Stimulated activated CD4-positive, alpha-beta T cell treated with anti-CD3 and anti-CD28 coated beads, Interleukin-1b, Interleukin-23, amount 100 ng/mL, for 1 hour (primary cell): ENCODE results near the gene RELL2.
A peak's percentile ranks its signal among the peaks of the same experiment; 100 is the strongest.
"Not testable (repeated sequence)": the region's sequence is repeated elsewhere in the genome, so short reads cannot be mapped to it uniquely, and the experiment has no call there.

Source experiments
- DNase-seq, 2 donors: peaks; one replicate each; pipeline ENCODE4 v3.0.0-alpha.2; 2020; ENCODE audit warnings: low read depth in 2 of 2

RELL2 gene

DNA sequence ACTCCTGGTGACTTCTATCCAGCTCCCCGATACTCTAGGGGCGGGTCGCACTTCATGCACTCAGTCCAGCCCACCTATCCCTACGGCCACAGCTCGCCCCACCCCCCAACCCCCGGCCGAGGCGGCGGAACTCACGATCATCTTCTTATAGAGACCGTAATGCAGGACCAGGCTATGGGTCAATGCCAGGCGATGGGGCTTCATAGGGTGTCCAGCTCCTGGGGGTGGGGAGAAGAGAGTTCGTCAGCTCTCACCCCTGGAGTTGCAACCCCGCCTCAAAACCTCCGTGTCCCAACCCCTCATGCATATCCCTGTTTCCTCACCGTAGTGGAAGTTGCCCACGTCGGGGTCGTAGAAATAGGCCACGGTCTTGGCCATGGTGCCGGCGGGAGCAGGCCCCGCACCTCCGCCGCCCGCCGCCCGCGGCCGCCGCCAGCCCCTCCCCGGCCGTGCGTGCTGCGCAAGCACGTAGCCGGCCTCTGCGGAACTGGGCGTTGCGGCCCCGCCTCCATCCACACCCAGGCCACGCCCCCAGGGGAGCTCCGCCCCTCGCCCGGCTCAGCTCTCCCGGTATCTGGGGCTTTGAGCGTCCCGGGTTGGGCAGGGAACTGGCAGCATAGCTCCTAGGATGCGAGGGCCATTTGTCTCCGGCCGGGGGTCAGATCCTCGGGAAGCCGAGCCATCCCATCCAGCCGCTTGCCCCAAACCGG, at the start of gene RELL2, which contains the start of gene HDAC3:
TSS of gene RELL2 (plus strand) at position 585 of the 710 bp plus-strand sequence. CDS start 1,229 bp downstream, outside the sequence.
TSS of gene HDAC3 (minus strand) at position 437 of the 710 bp plus-strand sequence. CDS start at position 378, 59 bp downstream.
- DNase-seq, result peak; percentile 87 to 97

DNA sequence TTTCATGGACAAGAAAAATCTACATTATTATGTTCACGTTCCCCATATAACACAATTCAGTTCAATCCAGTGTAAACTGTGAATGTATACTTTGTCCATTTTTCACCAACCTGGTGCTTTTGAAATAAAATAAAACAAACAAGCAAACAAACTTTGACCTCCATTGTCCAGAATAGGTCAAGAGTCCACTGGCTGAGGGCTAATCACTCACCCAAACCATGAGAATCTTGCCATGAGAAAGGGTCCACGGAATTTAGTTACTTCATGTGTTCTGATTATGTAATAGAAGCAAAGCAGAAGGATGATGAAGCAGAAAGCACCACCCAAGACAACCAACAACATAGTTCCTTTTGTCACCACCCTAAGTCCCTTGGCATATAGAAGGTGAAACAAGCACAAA, 46.7 kb upstream of the RELL2 start:
- no peak for DNase-seq

DNA sequence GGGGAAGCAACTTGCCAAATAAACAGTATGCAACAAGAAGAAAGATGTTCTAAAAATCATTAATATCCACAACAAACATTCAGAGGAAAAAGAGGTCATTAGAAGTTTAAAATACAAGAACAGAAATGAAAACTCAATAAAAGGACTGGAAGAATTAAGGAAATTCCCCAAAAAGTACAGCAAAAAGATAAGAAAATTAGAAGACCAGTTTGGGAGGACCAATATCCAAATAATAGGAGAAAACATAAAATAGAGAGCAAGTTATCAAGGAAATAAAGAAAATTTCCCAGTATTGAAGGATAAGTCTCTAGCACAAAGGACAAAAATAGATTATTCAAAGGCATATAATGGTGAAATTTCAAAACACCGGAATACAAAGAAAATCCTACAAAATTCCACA, 39.9 kb upstream of the RELL2 start:
- DNase-seq, result no peak

- DNase-seq, result no peak
These were observed 39.4 kb upstream of the RELL2 start for GRCh38 chr5:141597394-141597793.

DNA sequence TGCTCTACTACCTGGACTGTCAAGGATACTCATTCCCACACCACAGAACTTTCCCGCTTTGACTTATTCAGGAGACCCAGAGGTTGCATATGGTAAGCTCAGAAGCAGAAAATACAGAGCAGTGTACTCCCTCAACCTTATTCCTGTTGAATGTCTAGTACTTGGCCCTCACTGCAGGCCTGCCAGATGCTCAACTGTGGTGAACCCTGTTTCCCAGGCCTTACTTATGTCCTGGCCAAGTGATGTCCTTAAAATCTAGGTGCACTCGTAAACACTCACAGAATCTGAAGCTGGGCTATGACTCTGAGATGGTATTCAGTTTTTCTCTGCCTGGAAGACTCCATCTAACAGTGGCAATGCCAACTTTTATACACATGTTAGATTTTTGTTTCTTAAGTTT, 39.0 kb upstream of the RELL2 start:
- DNase-seq, result no peak

DNA sequence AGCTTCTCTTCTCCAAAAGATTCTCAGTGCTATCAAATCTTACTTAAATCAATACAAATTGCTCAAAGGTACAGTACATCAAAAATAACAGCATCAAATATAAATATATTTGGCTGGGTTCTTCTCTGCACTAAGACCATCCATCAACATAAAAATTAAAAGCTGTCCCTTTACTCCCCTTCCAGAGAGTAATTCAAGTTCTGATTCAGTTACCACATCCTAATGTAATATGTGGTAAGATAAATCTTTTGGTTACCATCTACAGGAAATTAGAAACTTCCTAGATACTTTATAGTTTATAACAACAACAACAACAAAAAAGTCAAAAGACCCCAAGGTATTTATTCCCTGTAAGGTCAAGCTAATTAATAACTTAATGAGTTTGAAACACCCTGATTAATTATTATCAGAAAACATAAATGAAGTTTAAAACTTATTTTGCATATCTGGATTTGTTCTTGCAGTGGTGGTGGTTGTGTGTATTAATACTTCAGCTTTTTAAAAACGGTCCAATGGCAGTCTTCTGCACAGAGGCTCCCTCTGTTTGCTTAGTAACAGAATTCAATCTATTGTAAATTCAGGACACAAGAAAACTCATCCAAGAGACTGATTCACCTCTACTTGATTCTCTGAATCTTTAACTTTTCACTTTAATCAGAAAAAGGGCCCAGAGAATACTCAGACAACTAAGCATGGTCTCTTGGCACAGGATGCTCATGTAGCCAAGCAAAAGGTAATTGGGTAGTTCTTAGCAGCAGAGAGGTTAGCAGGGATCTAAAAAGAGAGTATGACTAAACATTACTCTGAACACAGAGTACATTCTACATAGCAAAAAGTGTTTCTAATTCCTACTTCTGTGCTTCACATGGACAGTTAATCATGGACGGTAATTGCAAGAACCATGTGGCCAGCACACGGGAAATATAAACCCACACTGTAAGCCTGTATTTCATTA, 38.1 kb upstream of the RELL2 start:
- DNase-seq, result no peak

DNA sequence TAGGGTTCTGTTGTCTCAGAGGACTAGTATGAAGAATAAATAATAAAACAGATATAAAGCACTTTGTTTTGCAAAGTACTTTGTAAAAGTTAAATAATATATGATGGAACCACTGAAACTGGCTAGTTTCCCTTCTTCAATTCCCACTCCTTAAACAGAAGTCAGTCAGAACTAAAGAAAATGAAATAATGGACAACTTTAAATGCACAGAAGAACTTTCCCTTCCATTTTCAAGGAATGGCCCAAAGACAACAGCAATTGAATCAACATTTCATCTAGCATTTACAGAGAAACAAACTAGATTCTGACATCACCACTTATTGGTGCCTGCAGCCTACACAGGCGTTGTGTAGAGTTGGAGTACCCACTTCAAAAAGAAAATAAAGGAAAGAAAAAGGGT, 34.2 kb upstream of the RELL2 start:
- DNase-seq, result no peak

DNA sequence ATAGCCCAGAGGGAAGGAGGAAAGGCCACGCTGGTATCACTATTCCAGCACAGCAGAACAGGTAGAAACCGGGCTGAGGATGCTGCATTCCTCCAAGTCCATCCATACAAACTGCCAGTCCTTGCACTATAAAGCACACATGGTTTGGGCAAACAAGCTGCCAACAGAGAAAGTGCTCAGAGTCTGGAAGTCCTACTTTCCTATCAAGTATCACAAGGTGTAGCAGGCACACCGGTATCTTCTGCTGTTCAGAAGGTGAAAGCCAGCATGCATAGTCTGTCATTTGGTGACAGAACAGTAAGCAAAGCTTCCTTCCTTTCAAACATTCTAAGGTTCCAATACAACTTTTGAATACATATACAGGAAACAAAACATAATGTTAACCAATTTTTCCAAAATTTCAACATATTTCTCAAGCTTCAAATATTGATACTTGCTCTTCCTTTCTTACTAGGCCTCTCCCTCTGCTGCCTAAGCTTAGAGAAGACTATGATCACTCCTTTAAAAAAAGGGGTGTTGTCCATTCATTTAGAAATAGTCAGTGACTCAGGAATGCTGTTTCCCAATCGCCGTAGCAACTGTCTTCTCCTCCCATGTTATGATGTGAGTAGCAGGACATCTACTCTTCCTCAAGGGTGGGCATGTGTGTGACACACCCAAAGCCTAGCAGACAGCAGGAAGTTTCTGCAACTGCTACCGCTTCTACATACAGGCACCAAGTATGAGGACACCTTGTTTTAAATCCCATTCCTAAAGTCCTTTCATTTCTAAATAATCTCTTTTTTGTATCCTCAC, 32.7 kb upstream of the RELL2 start:
- DNase-seq, result no peak

DNA sequence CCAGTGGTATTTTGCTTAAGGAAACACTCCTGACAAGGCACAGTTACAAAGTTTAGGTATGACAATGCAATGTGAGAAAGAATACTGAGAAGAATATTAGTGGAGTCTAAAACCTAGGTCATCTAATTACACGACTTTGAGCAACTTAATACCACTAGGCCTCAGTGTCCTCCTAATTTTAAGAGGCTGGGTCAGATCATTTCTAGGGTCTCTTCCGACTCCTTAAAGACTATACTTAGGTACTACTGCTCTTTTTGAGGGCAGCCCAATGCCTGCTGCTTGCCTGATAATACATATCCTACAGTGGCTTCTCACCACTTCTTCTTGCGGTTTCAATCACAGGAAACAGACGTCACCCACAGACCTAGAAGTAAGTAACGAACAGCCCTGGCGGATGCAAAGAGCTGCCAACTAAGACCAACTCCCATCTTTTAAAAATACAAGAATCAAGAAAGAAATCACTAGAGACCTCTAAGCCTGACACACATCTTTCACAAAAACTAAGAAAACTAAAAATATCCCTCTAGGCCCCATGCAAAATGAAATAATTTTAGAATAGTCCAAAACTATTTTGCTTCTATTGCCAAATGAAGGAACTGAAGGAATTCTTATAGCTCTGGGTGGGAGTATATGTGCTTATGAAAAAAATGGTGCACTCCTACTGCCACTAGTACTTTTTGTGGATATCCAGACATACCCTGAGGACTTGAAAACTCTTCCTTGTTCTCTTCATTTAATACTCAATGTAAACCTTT, 31.1 kb upstream of the RELL2 start:
- peak in 1 of 2 donors; percentile 42 for DNase-seq

GRCh38 chr5:141608046-141608445, 28.8 kb upstream of the RELL2 start:
- no peak for DNase-seq

DNA sequence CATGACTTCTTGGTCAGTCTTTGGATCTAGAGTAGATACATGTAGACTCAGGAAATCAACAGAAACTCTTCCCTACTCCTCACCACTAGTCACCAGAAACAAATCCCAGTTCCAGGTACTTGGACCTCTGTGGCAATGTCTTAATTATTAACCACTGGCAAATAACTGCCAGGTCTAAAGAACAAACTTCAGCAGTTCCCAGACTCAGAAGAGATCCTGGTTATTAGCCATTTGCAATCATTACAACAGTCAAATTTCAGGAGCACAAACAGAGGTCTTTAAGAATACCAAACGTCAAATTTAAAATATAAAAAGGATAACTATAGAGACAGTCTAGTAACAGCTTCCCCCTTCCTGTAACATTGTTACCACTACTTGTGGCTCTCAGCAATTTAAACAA, 28.2 kb upstream of the RELL2 start:
- DNase-seq, result no peak

DNA sequence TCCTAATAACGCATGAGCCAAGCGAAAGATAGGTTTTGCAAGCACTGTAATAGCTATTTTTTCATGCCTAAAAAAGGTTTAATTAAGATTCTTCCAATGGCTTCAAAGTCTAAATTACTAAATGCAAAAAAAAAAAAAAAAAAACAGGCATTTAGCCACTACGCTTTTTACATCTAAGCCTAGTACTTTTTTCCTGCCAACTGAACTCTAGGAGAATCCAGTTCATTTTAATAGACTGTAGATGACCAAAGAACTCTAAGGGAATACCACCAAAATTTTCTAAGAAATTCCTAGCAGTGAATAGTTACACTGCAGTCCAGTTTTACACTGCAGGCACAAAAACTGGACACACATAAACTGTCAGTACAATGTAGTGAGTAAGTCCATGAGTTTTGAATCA, 27.8 kb upstream of the RELL2 start:
- no peak for DNase-seq

DNA sequence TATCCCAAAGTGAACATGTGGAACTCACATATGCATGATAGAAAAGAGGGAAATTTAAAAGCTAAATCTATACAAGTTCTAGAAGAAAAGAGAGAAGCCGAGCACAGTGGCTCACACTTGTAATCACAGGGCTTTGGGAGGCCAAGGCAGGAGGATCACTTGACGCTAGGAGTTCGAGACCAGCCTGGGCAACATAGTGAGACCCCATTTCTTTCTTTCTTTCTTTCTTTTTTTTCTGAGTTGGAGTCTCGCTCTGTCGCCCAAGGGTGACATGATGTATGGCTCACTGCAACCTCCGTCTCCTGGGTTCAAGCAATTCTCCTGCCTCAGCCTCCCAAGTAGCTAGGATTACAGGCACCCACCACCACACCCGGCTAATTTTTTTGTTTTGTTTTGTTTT, 26.9 kb upstream of the RELL2 start:
- not testable (repeated sequence) for DNase-seq

DNA sequence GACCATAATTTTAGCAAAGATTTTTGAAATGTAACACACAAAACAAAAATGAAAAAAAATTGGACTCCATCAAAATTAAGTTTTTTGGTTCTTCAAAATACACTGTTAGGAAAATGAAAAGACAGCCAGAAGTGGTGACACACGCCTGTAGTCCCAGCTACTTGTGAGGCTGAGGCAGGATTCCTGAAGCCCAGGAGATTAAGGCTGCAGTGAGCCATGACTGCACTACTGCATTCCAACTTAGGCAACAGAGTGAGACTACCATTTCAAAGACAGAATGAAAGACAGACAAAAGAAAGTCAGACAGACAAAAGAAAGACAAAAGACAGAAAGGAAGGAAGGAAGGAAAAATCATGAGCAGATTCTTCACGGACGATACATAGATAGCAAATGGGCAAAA, 25.5 kb upstream of the RELL2 start:
- no peak for DNase-seq

- no peak for DNase-seq
These were observed 23.5 kb upstream of the RELL2 start for GRCh38 chr5:141613344-141613743.

GRCh38 chr5:141615991-141616720, 20.6 kb upstream of the RELL2 start:
- DNase-seq, result no peak

DNA sequence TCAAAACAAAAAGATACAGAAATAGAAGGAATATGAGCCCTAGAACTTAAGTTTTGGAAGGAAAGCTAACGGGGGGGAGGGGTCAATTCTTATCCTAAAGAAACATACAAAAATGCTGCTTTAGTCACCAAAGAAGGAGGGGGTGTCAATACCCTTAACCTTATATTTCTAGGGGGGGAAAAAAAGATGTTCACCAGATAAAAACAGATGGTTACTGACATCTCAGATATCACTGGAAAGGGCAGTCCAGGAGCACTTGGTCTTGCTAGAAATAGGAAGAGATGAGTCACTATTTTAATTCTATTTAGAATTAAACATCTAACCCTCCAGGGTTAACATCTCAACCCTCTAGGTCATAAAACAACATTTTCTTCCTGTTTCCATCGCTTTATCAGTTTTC, 19.7 kb upstream of the RELL2 start:
- no peak for DNase-seq

DNA sequence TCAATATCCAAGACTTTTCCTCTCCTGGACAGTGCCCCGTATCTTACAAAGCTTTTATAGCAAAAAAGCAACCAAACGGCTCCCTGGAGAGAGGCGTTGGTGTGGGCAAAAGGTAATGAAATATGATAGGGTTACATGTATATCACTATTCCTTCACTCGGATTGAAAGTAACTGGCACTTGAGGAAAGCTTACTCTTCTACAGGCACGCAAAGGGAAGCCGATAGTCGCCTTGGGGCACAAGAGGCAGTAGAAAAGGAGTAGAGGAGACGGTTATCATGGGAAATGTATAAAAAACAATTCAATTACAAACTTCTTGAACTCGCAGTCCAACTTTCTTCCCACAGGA, 19.1 kb upstream of the RELL2 start:
- DNase-seq, result no peak

- DNase-seq, result no peak
These were observed 18.6 kb upstream of the RELL2 start for GRCh38 chr5:141618030-141618803.
